Endothelial cell of umbilical vein (primary cell): Measurements from ENCODE around the gene SLC6A19.

Experiments used
- EZH2 ChIP-seq: IDR thresholded peaks from 2 replicates; pipeline ENCODE4 v1.6.1; 2012; ENCODE audit warnings: borderline replicate concordance, low read depth, mild to moderate bottlenecking, moderate library complexity, low read length, inconsistent platforms; ENCODE audit not compliant: severe bottlenecking
- JUN ChIP-seq: IDR thresholded peaks from 2 replicates; pipeline ENCODE4 v1.6.1; 2011; ENCODE audit warnings: borderline replicate concordance, low read depth; ENCODE audit not compliant: insufficient read length, insufficient read depth
- MYC ChIP-seq: IDR thresholded peaks from one replicate; pipeline ENCODE4 v1.6.1; 2011; ENCODE audit warnings: mild to moderate bottlenecking, low read depth, low read length
- TF ChIP-seq, protein P1 (sequence below): IDR thresholded peaks from 2 replicates; pipeline ENCODE4 v1.6.1; 2011; ENCODE audit not compliant: insufficient read depth, insufficient read length
- TF ChIP-seq, protein P2 (sequence below), 2 donors: IDR thresholded peaks; 1 replicate in 1 of 2; 2 replicates in 1 of 2; pipeline ENCODE4 v1.5.1; 2011; ENCODE audit warnings: low read length in 2 of 2, mild to moderate bottlenecking in 2 of 2, moderate library complexity in 2 of 2, control low read depth in 1 of 2, inconsistent platforms in 1 of 2, low read depth in 1 of 2; ENCODE audit not compliant: insufficient read depth in 1 of 2; ENCODE audit errors: extremely low read depth in 1 of 2

GRCh38 chr5:1252681-1253080 lies 51.3 kb downstream of the SLC6A19 start:
- TF ChIP-seq, protein P1, sequence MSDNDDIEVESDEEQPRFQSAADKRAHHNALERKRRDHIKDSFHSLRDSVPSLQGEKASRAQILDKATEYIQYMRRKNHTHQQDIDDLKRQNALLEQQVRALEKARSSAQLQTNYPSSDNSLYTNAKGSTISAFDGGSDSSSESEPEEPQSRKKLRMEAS = no peak
- TF ChIP-seq, protein P2, sequence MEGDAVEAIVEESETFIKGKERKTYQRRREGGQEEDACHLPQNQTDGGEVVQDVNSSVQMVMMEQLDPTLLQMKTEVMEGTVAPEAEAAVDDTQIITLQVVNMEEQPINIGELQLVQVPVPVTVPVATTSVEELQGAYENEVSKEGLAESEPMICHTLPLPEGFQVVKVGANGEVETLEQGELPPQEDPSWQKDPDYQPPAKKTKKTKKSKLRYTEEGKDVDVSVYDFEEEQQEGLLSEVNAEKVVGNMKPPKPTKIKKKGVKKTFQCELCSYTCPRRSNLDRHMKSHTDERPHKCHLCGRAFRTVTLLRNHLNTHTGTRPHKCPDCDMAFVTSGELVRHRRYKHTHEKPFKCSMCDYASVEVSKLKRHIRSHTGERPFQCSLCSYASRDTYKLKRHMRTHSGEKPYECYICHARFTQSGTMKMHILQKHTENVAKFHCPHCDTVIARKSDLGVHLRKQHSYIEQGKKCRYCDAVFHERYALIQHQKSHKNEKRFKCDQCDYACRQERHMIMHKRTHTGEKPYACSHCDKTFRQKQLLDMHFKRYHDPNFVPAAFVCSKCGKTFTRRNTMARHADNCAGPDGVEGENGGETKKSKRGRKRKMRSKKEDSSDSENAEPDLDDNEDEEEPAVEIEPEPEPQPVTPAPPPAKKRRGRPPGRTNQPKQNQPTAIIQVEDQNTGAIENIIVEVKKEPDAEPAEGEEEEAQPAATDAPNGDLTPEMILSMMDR (IDR thresholded peaks at IDR 0.05; ENCODE audit: extremely low read depth in 1 of 2, insufficient read depth in 1 of 2, low read depth in 1 of 2, low read length in 2 of 2) = no peak
- TF ChIP-seq EZH2 = no peak
- no peak for TF ChIP-seq MYC
- TF ChIP-seq JUN = no peak
